ENCODE results near the gene MOGAT1.

MOGAT1 gene

GRCh38 chr2:222671259-222672067, at the start of gene MOGAT1:
TSS of gene MOGAT1 (plus strand) at chr2:222671658. CDS start at chr2:222671786, 128 bp downstream.
- DNase-seq = no peak

GRCh38 chr2:222621893-222622292, 49.6 kb upstream of the MOGAT1 start:
- DNase-seq = no peak

GRCh38 chr2:222622910-222623309, 48.5 kb upstream of the MOGAT1 start:
- no peak for DNase-seq

- DNase-seq = no peak
Measured at GRCh38 chr2:222623756-222624309, 47.6 kb upstream of the MOGAT1 start.

GRCh38 chr2:222627764-222628163, 43.7 kb upstream of the MOGAT1 start:
- no peak for DNase-seq

- DNase-seq = no peak
Measured at GRCh38 chr2:222635295-222635694, 36.2 kb upstream of the MOGAT1 start.

- DNase-seq = no peak
Measured at GRCh38 chr2:222637067-222637466, 34.4 kb upstream of the MOGAT1 start.

- DNase-seq = no peak
Measured at GRCh38 chr2:222641336-222641735, 30.1 kb upstream of the MOGAT1 start.

- DNase-seq = no peak
Measured at GRCh38 chr2:222643134-222643533, 28.3 kb upstream of the MOGAT1 start.

GRCh38 chr2:222646008-222646407, 25.4 kb upstream of the MOGAT1 start:
- DNase-seq = no peak

- DNase-seq = no peak
Measured at GRCh38 chr2:222649801-222650200, 21.7 kb upstream of the MOGAT1 start.

GRCh38 chr2:222651718-222652418, 19.6 kb upstream of the MOGAT1 start:
- DNase-seq = no peak

- DNase-seq = no peak
Measured at GRCh38 chr2:222652491-222653255, 18.8 kb upstream of the MOGAT1 start.

- DNase-seq = no peak
Measured at GRCh38 chr2:222653280-222653679, 18.2 kb upstream of the MOGAT1 start.

- peak; percentile 83 for DNase-seq
Measured at GRCh38 chr2:222655787-222656525, 15.5 kb upstream of the MOGAT1 start, which contains the start of gene FARSB. TSS of gene FARSB (minus strand) at chr2:222656092. CDS start at chr2:222656073, 19 bp downstream.

- DNase-seq = no peak
Measured at GRCh38 chr2:222656526-222657446, 14.7 kb upstream of the MOGAT1 start.

GRCh38 chr2:222663479-222663878, 8.0 kb upstream of the MOGAT1 start:
- no peak for DNase-seq

GRCh38 chr2:222668494-222669154, 2.8 kb upstream of the MOGAT1 start:
- no peak for DNase-seq

GRCh38 chr2:222669353-222669752, 2.1 kb upstream of the MOGAT1 start:
- DNase-seq = no peak

- no peak for DNase-seq
Measured at GRCh38 chr2:222670191-222671038, 1.0 kb upstream of the MOGAT1 start.

All from NCI-H2107 (cell line).